Heart left ventricle (tissue), 16 donors: ENCODE results near the gene ARHGAP29. TPM values are rescaled to one million over a fixed set of nuclear protein-coding genes. Genes with fewer than 3 reads are reported as not detected.

ENCODE experiments used
- ATAC-seq, 4 donors: fragments of 200-7000 bp; cut with Tn5 transposase; one replicate each; pipeline ENCODE4 v1.9.1; 2020 to 2022; ENCODE audit warnings: moderate library complexity in 4 of 4, mild to moderate bottlenecking in 3 of 4, moderate number of reproducible peaks in 1 of 4
- DNase-seq, 5 donors: peaks; one replicate each; pipeline ENCODE4 v3.0.0-alpha.2; 2020
- H3K27ac ChIP-seq, 12 donors: fragments of 200-600 bp; sonication (generic) in 4 of 12; one replicate each; pipeline versions ENCODE4 v1.5.0 to v1.8.0; 2016 to 2022; ENCODE audit warnings: mild to moderate bottlenecking in 2 of 12
- H3K27me3 ChIP-seq, 9 donors: fragments of 200-600 bp; sonication (generic) in 2 of 9; one replicate each; pipeline versions ENCODE4 v1.5.1 to v1.8.0; 2016 to 2022; ENCODE audit warnings: mild to moderate bottlenecking in 3 of 9
- H3K36me3 ChIP-seq, 9 donors: fragments of 200-600 bp; sonication (generic) in 2 of 9; one replicate each; pipeline versions ENCODE4 v1.5.0 to v1.8.0; 2018 to 2022; ENCODE audit warnings: mild to moderate bottlenecking in 2 of 9
- H3K4me1 ChIP-seq, 12 donors: fragments of 200-600 bp; sonication (generic) in 4 of 12; one replicate each; pipeline versions ENCODE4 v1.5.0 to v1.8.0; 2016 to 2022; ENCODE audit warnings: mild to moderate bottlenecking in 3 of 12
- H3K4me3 ChIP-seq, 12 donors: fragments of 200-600 bp; sonication (generic) in 4 of 12; one replicate each; pipeline versions ENCODE4 v1.5.0 to v1.8.0; 2017 to 2022; ENCODE audit warnings: mild to moderate bottlenecking in 9 of 12, moderate library complexity in 4 of 12
- H3K9me3 ChIP-seq, 12 donors: fragments of 200-600 bp; sonication (generic) in 4 of 12; one replicate each; pipeline versions ENCODE4 v1.5.0 to v1.8.0; 2016 to 2022; ENCODE audit warnings: mild to moderate bottlenecking in 1 of 12
- CTCF ChIP-seq, 12 donors: fragments of 200-600 bp; sonication (generic) in 4 of 12; IDR thresholded peaks; one replicate each; pipeline versions ENCODE4 v1.5.0 to v1.8.0; 2018 to 2022; ENCODE audit warnings: antibody characterized with exemption in 12 of 12, mild to moderate bottlenecking in 5 of 12
- POLR2A ChIP-seq, 2 donors: fragments of 450-650 bp; IDR thresholded peaks; one replicate each; pipeline ENCODE4 v1.6.1; 2017; ENCODE audit warnings: antibody characterized with exemption in 2 of 2, mild to moderate bottlenecking in 2 of 2, moderate library complexity in 2 of 2
- WGBS, 4 donors: extraction: QIAGEN DNeasy Blood & Tissue Kit in 2 of 4; methylation state at CpG; one replicate each; pipeline versions ENCODE4 v1.1.5 to v1.1.7; 2013 to 2018; 5-methylcytosine and 5-hydroxymethylcytosine counted together
- intact Hi-C, 10 donors: fragments of 100-400 bp; cut with DNase I; formaldehyde crosslinking; loops; one replicate each; pipeline versions ENCODE4 v1.11.1 to v1.14.2; 2022
- polyA plus RNA-seq, 2 donors: library from polyadenylated mRNA; stranded (reverse); fragments of 200-250 nt; gene quantifications; one replicate each; pipeline ENCODE4 v1.2.3, GENCODE V29; 2013
- total RNA-seq, 9 donors: library from RNA; depleted of rRNA in 2 of 9; stranded (reverse); fragments of >200 nt in 2 of 9; fragmentation: NEBNext Ultra II Directional in 3 of 9; extraction: Animal tissue kit (Norgen Biotek cat#: 25700) in 3 of 9; gene quantifications; one replicate each; pipeline versions ENCODE4 v1.1.0 to v1.2.4, GENCODE V29; 2016 to 2023
- donor health status: ischemic (EF 13 %, LVEDD 7.1; RV severe dilation, severe dysfunction).
- donor health status: healthy with polysubstance abuse.
- donor health status: DM: no; HTN: yes; CAD: no.
- donor health status: DM: no; HTN: no; CAD: no.
- donor health status: ischemic (EF 25% LVEDD 6.9; RV normal size, moderate dysfunction).
- donor health status: ischemic (EF 25% LVEDD 5.7; RV mildly dilated, moderate dysfunction).
- donor health status: healthy.
- donor health status: DM: yes; HTN: yes; CAD: no.
- donor health status: ischemic (EF 35%, LVEDD 5.7; RV mildly dilated, moderate dysfunction).
- donor health status: nonischemic (EF 11% LVEDD 7.7; RV severe dilation, severe dysfunction).
- donor health status: DM: yes; HTN: yes; CAD: no.
- donor health status: PGD.
- donor health status: ischemic (EF 29% LVEDD 5.4; RV normal size, mild dysfunction).
- donor health status: nonischemic (EF 23%, LVEDD 6.1; RV moderate dilation, normal function).

The ARHGAP29 gene
- total and polyA plus RNA-seq, 11 donors, result 11.0 to 35.7 (median 26.2) TPM

DNA sequence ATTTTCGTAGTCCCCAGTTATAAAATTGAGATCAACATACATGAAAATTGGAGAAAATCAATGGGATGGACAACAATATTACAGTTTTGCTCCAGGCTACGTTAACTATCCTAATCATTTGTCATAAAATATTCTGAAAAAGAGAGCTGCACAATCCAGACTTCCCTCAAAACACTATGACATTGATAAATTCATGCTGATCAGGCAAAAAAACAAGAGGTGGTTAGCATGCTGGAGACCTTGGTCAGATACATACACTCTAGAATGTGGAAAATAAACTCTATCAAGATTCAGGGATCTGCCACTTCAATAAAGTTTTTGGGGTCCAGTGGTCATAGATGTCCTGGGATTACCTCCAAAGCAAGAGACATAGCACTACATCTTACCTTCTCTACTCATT, 32.5 kb upstream of the ARHGAP29 start:
- ATAC-seq (no peak), DNase-seq (no peak)
- TF ChIP-seq CTCF (IDR thresholded peaks at IDR 0.05) (no peak), POLR2A (IDR thresholded peaks at IDR 0.05) (no peak)
- H3K9me3 ChIP-seq, result no peaks in the 10 kb centered on the region
- H3K27ac ChIP-seq, result no peak overlapping the region
- WGBS, 4 donors, result 96 to 100% (median 98%) methylated on average over 2 of the region's 2 CpGs
- H3K4me3 ChIP-seq, result no peak overlapping the region
- H3K4me1 ChIP-seq, result peaks cover 0 to 15% (median 0%) of the 10 kb centered on the region in 12 donors
- intact Hi-C loops, result no loop called here
- no peaks in the 10 kb centered on the region for H3K36me3 ChIP-seq
- no peaks in the 10 kb centered on the region for H3K27me3 ChIP-seq

- WGBS, 4 donors, result 67 to 88% (median 76%) methylated on average over 2 of the region's 2 CpGs
- Histone ChIP-seq H3K4me3 (no peak overlapping the region), H3K36me3 (no peaks in the 10 kb centered on the region), H3K27me3 (no peaks in the 10 kb centered on the region), H3K4me1 (peaks cover 0 to 17% (median 0%) of the 10 kb centered on the region in 12 donors), H3K9me3 (no peaks in the 10 kb centered on the region), H3K27ac (peak overlapping the region in 2 of 12 donors; percentile 5 to 55)
- peak in 2 of 4 donors; percentile 34 to 45 for ATAC-seq
- intact Hi-C loops, result no loop called here
- DNase-seq, result no peak
- TF ChIP-seq POLR2A (IDR thresholded peaks at IDR 0.05) (no peak), CTCF (IDR thresholded peaks at IDR 0.05) (no peak)
Measured at GRCh38 chr1:94265906-94266305, 28.5 kb upstream of the ARHGAP29 start.

DNA sequence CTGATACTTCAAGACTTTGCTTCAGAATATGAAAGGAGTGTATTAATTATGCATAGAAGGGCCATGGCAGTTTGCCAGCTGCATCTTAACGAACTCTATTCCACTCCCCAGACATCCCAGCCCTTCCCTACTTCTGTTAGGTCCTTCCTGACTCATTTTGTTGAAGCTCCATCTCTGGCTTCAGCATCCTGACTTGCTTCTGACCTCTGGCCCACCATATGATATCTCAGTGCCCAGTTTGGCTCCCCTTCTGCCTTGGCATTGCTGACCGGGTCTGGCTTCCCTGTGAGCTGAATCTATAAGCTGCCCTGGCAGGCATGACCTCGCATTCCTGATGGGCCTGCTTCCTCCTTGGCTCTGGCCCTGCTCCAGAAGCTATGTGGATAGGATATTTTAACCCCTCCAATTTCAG, 27.6 kb upstream of the ARHGAP29 start:
- Histone ChIP-seq H3K4me1 (peaks cover 0 to 18% (median 0%) of the 10 kb centered on the region in 12 donors), H3K9me3 (no peaks in the 10 kb centered on the region), H3K4me3 (no peak overlapping the region), H3K36me3 (no peaks in the 10 kb centered on the region), H3K27me3 (no peaks in the 10 kb centered on the region), H3K27ac (peak overlapping the region in 1 of 12 donors; percentile 55)
- DNase-seq (no peak), ATAC-seq (no peak)
- intact Hi-C loops, result no loop called here
- WGBS, 4 donors, result 30 to 35% (median 34%) methylated on average over 3 of the region's 3 CpGs
- TF ChIP-seq POLR2A (IDR thresholded peaks at IDR 0.05) (no peak), CTCF (IDR thresholded peaks at IDR 0.05) (no peak)

DNA sequence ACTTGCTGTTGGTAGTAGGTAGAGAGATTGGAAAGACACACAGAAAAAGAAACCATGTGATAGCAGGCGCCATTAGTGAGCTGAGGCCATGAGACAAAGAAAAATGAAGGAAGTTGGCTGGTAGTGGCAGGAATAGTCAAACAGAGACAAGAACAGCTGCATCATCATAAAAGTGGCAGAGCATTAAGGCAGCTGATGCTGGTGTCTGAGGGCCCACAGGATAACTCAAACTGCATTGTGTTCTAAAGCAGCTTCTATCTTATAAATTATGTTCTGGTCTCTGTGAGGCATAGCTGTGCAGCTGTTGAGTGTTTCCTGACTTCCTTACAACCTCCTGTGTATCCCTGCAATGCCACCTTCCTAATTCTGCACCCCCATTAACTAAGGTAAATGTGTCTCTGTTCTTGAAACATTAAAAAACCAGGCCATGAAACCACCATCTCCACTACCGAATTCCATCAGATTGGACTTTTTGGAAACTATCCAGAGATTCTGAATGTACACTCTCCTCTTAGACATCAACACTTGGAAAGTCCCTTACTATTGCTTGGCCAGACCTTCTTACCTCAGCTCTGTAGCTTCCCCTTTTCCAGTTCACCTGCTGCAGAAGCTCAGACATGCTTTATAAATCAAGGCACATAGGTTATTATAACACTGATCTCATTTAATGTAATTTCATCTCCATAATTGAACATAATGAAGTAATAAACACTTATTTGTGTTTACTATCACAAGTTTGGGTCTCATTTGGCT, 23.4 kb upstream of the ARHGAP29 start:
- H3K27me3 ChIP-seq, result no peaks in the 10 kb centered on the region
- 92 to 100% (median 96%) methylated on average over 2 of the region's 2 CpGs for WGBS, 4 donors
- no peaks in the 10 kb centered on the region for H3K36me3 ChIP-seq
- no peak overlapping the region for H3K27ac ChIP-seq
- intact Hi-C loops, result no loop called here
- H3K4me1 ChIP-seq, result peaks cover 0 to 24% (median 8%) of the 10 kb centered on the region in 12 donors
- no peak overlapping the region for H3K4me3 ChIP-seq
- no peaks in the 10 kb centered on the region for H3K9me3 ChIP-seq
- TF ChIP-seq CTCF (IDR thresholded peaks at IDR 0.05) (no peak), POLR2A (IDR thresholded peaks at IDR 0.05) (no peak)
- DNase-seq (no peak), ATAC-seq (no peak)
